Activated B cell treated with CpG ODN at 0.5 μM for 24 hours (primary cell): ENCODE data around the gene STK25. TPM values are rescaled to one million over a fixed set of nuclear protein-coding genes. Genes with fewer than 3 reads are reported as not detected.
"Not testable (repeated sequence)": the region's sequence is repeated elsewhere in the genome, so short reads cannot be mapped to it uniquely, and the experiment has no call there.

Experiments
- ATAC-seq: fragments of 200-7000 bp; cut with Tn5 transposase; one replicate; pipeline ENCODE4 v1.10.0; 2021; ENCODE audit warnings: low read depth, mild to moderate bottlenecking, moderate library complexity
- CTCF ChIA-PET: fragments of 350-600 bp; sonication (Branson Sonifier 250); formaldehyde crosslinking; loops from one replicate; lab custom pipeline; 2021; ENCODE audit warnings: antibody characterized with exemption; lab: Charles Lee
- POLR2A ChIA-PET: fragments of 350-600 bp; sonication (Branson Sonifier 250); formaldehyde crosslinking; loops from one replicate; lab custom pipeline; 2021; ENCODE audit warnings: antibody characterized with exemption; lab: Charles Lee
- DNase-seq: peaks from one replicate; pipeline ENCODE4 v3.0.0; 2022
- H3K27ac Mint-ChIP-seq: one replicate; pipeline ENCODE4 v1.8.0; 2020; ENCODE audit warnings: mixed read lengths
- H3K27me3 Mint-ChIP-seq: one replicate; pipeline ENCODE4 v1.8.0; 2021; ENCODE audit warnings: mixed read lengths
- H3K36me3 Mint-ChIP-seq: one replicate; pipeline ENCODE4 v1.8.0; 2021; ENCODE audit warnings: low read depth, mixed read lengths
- H3K4me1 Mint-ChIP-seq: one replicate; pipeline ENCODE4 v1.8.0; 2021; ENCODE audit warnings: mixed read lengths
- H3K4me3 Mint-ChIP-seq: one replicate; pipeline ENCODE4 v1.8.0; 2020; ENCODE audit warnings: mild to moderate bottlenecking, mixed read lengths
- H3K9me3 Mint-ChIP-seq: one replicate; pipeline ENCODE4 v1.8.0; 2020; ENCODE audit warnings: mixed read lengths
- CTCF ChIP-seq: fragments of 200-600 bp; IDR thresholded peaks from one replicate; pipeline ENCODE4 v1.8.0; 2022; ENCODE audit warnings: antibody characterized with exemption, mild to moderate bottlenecking
- intact Hi-C: fragments of 100-400 bp; cut with micrococcal nuclease; formaldehyde crosslinking; loops from one replicate; pipeline ENCODE4 v1.15.1; 2024
- total RNA-seq: library from RNA; stranded (reverse); gene quantifications from 2 replicates; pipeline ENCODE4 v1.2.3, GENCODE V29; 2022

Gene STK25
- total RNA-seq, 1 donor from 2014 or later: 151 TPM

GRCh38 chr2:241532733-241533601 is 24.6 kb upstream of the STK25 start:
- TF ChIP-seq CTCF: no peak
- CTCF ChIA-PET: no interaction called here
- peaks cover 3% of the 10 kb centered on the region for H3K27me3 Mint-ChIP-seq
- no peaks in the 10 kb centered on the region for H3K36me3 Mint-ChIP-seq
- intact Hi-C loops: no loop called here
- no peaks in the 10 kb centered on the region for H3K4me1 Mint-ChIP-seq
- no peaks in the 10 kb centered on the region for H3K9me3 Mint-ChIP-seq
- no peak overlapping the region for H3K27ac Mint-ChIP-seq
- ATAC-seq (no peak), DNase-seq (no peak)
- POLR2A ChIA-PET: no interaction called here
- no peak overlapping the region for H3K4me3 Mint-ChIP-seq

- Mint-ChIP-seq H3K4me3 (no peak overlapping the region), H3K36me3 (no peaks in the 10 kb centered on the region), H3K9me3 (no peaks in the 10 kb centered on the region), H3K27ac (no peak overlapping the region), H3K27me3 (peaks cover 3% of the 10 kb centered on the region), H3K4me1 (no peaks in the 10 kb centered on the region)
- TF ChIP-seq CTCF: no peak
- intact Hi-C loops: no loop called here
- DNase-seq: no peak
- ChIA-PET POLR2A (no interaction called here), CTCF (no interaction called here)
- ATAC-seq: no peak
Observed at GRCh38 chr2:241532168-241532567, 23.8 kb upstream of the STK25 start.

- intact Hi-C loops: no loop called here
- H3K4me3 Mint-ChIP-seq: no peak overlapping the region
- DNase-seq (no peak), ATAC-seq (no peak)
- H3K27me3 Mint-ChIP-seq: peaks cover 1% of the 10 kb centered on the region
- no peak for TF ChIP-seq CTCF
- H3K9me3 Mint-ChIP-seq: peaks cover 2% of the 10 kb centered on the region
- H3K4me1 Mint-ChIP-seq: no peaks in the 10 kb centered on the region
- no peaks in the 10 kb centered on the region for H3K36me3 Mint-ChIP-seq
- ChIA-PET POLR2A (no interaction called here), CTCF (no interaction called here)
- no peak overlapping the region for H3K27ac Mint-ChIP-seq
Observed at GRCh38 chr2:241531161-241531722, 22.9 kb upstream of the STK25 start.

GRCh38 chr2:241530571-241530970 is 22.2 kb upstream of the STK25 start:
- Mint-ChIP-seq H3K4me1 (no peaks in the 10 kb centered on the region), H3K27ac (no peak overlapping the region), H3K36me3 (no peaks in the 10 kb centered on the region), H3K9me3 (peaks cover 4% of the 10 kb centered on the region), H3K27me3 (peaks cover 1% of the 10 kb centered on the region), H3K4me3 (no peak overlapping the region)
- intact Hi-C loops: no loop called here
- ATAC-seq (no peak), DNase-seq (no peak)
- CTCF ChIA-PET: no interaction called here
- TF ChIP-seq CTCF: no peak
- POLR2A ChIA-PET: no interaction called here

- ATAC-seq, H3K36me3 Mint-ChIP-seq, H3K4me1 Mint-ChIP-seq, intact Hi-C loops, CTCF ChIA-PET, H3K27me3 Mint-ChIP-seq, H3K27ac Mint-ChIP-seq, H3K9me3 Mint-ChIP-seq, H3K4me3 Mint-ChIP-seq, DNase-seq: not testable (repeated sequence)
- POLR2A ChIA-PET: interaction anchor here (0.6 kb wide), 1 partner anchor 128 kb away, joined by 5 read pairs; no protein-coding TSS in a partner anchor
Observed at GRCh38 chr2:241525818-241526780, 17.7 kb upstream of the STK25 start.
